Heart right ventricle (tissue), 16 donors: ENCODE results near the gene KNSTRN. TPM values are rescaled to one million over a fixed set of nuclear protein-coding genes. Genes with fewer than 3 reads are reported as not detected.

ENCODE experiments used
- ATAC-seq, 8 donors: fragments of 200-7000 bp; cut with Tn5 transposase; one replicate each; pipeline ENCODE4 v1.9.1; 2020; ENCODE audit warnings: mild to moderate bottlenecking in 8 of 8, moderate library complexity in 8 of 8, moderate number of reproducible peaks in 1 of 8
- DNase-seq, 2 donors: peaks; one replicate each; pipeline ENCODE4 v3.0.0-alpha.2; 2020
- H3K27ac ChIP-seq, 10 donors: fragments of 200-600 bp; sonication (generic) in 2 of 10; one replicate each; pipeline versions ENCODE4 v1.5.0 to v1.8.0; 2020 to 2022; ENCODE audit warnings: mild to moderate bottlenecking in 3 of 10
- H3K27me3 ChIP-seq, 7 donors: fragments of 200-600 bp; one replicate each; pipeline ENCODE4 v1.8.0; 2021 to 2022; ENCODE audit warnings: mild to moderate bottlenecking in 2 of 7
- H3K36me3 ChIP-seq, 9 donors: fragments of 200-600 bp; sonication (generic) in 1 of 9; one replicate each; pipeline versions ENCODE4 v1.5.0 to v1.8.0; 2020 to 2022; ENCODE audit warnings: mild to moderate bottlenecking in 2 of 9
- H3K4me1 ChIP-seq, 9 donors: fragments of 200-600 bp; sonication (generic) in 1 of 9; one replicate each; pipeline versions ENCODE4 v1.5.0 to v1.8.0; 2020 to 2022; ENCODE audit warnings: mild to moderate bottlenecking in 4 of 9
- H3K4me3 ChIP-seq, 10 donors: fragments of 200-600 bp; sonication (generic) in 2 of 10; one replicate each; pipeline versions ENCODE4 v1.5.0 to v1.8.0; 2020 to 2022; ENCODE audit warnings: mild to moderate bottlenecking in 7 of 10, moderate library complexity in 2 of 10
- H3K9me3 ChIP-seq, 11 donors: fragments of 200-600 bp in 10 of 11; sonication (generic) in 2 of 11; one replicate each; pipeline versions ENCODE4 v1.5.0 to v1.8.0; 2013 to 2022; ENCODE audit warnings: mild to moderate bottlenecking in 2 of 11, control low read depth in 1 of 11, moderate library complexity in 1 of 11
- CTCF ChIP-seq, 9 donors: fragments of 200-600 bp; sonication (generic) in 2 of 9; IDR thresholded peaks; one replicate each; pipeline versions ENCODE4 v1.5.0 to v1.8.0; 2021 to 2022; ENCODE audit warnings: antibody characterized with exemption in 9 of 9, mild to moderate bottlenecking in 5 of 9, moderate library complexity in 1 of 9
- WGBS, 2 donors: extraction: QIAGEN DNeasy Blood & Tissue Kit; methylation state at CpG; one replicate each; pipeline ENCODE4 v1.1.7; 2013; ENCODE audit warnings: inconsistent platforms in 1 of 2; 5-methylcytosine and 5-hydroxymethylcytosine counted together
- intact Hi-C, 10 donors: fragments of 100-400 bp; cut with DNase I; formaldehyde crosslinking; loops; one replicate each; pipeline versions ENCODE4 v1.11.1 to v1.14.2; 2022
- polyA plus RNA-seq, 2 donors: library from polyadenylated mRNA; stranded (reverse); fragments of 200-250 nt; gene quantifications; one replicate each; pipeline ENCODE4 v1.2.3, GENCODE V29; 2013
- total RNA-seq, 10 donors: library from RNA; stranded (reverse); fragmentation: NEBNext Ultra II Directional in 3 of 10; extraction: Animal tissue kit (Norgen Biotek cat#: 25700) in 3 of 10; gene quantifications; one replicate each; pipeline versions ENCODE4 v1.2.1 to v1.2.4, GENCODE V29; 2021 to 2023
- donor health status: Arrhythmogenic right ventricular cardiomyopathy.
- donor health status: ischemic (EF 13 %, LVEDD 7.1; RV severe dilation, severe dysfunction).
- donor health status: healthy with polysubstance abuse.
- donor health status: DM: no; HTN: yes; CAD: no.
- donor health status: DM: no; HTN: no; CAD: no.
- donor health status: ischemic (EF 25% LVEDD 6.9; RV normal size, moderate dysfunction).
- donor health status: ischemic (EF 25% LVEDD 5.7; RV mildly dilated, moderate dysfunction).
- donor health status: healthy.
- donor health status: DM: yes; HTN: yes; CAD: no.
- donor health status: Ischemic cardiomyopathy.
- donor health status: ischemic (EF 35%, LVEDD 5.7; RV mildly dilated, moderate dysfunction).
- donor health status: nonischemic (EF 11% LVEDD 7.7; RV severe dilation, severe dysfunction).
- donor health status: DM: yes; HTN: yes; CAD: no.
- donor health status: PGD.
- donor health status: ischemic (EF 29% LVEDD 5.4; RV normal size, mild dysfunction).
- donor health status: nonischemic (EF 23%, LVEDD 6.1; RV moderate dilation, normal function).

Gene KNSTRN
- total and polyA plus RNA-seq, 12 donors = 5.3 to 16.0 (median 8.3) TPM

GRCh38 chr15:40424483-40425115 lies 42.1 kb downstream of the KNSTRN start:
- ATAC-seq (no peak), DNase-seq (no peak)
- Histone ChIP-seq H3K27me3 (no peaks in the 10 kb centered on the region), H3K4me3 (no peak overlapping the region), H3K9me3 (no peaks in the 10 kb centered on the region), H3K36me3 (peaks cover 0 to under 1% (median 0%) of the 10 kb centered on the region in 9 donors), H3K4me1 (peaks cover 6 to 26% (median 23%) of the 10 kb centered on the region in 9 donors), H3K27ac (no peak overlapping the region)
- 89 to 93% methylated on average over 6 of the region's 6 CpGs for WGBS, 2 donors
- no peak for TF ChIP-seq CTCF (IDR thresholded peaks at IDR 0.05)
- intact Hi-C loops = loop anchor here (5.0 to 10.0 kb wide), 11 partner anchors 57 to 380 kb away; partner anchors contain the start of genes CCDC9B (in 3 of the 10), INAFM2 (in 2 of the 10) and ANKRD63 (in 1 of the 10)

GRCh38 chr15:40425681-40426080 lies 43.2 kb downstream of the KNSTRN start:
- DNase-seq = no peak
- 93 to 96% methylated on average over 5 of the region's 5 CpGs for WGBS, 2 donors
- no peaks in the 10 kb centered on the region for H3K9me3 ChIP-seq
- TF ChIP-seq CTCF (IDR thresholded peaks at IDR 0.05) = no peak
- H3K27ac ChIP-seq = no peak overlapping the region
- H3K4me3 ChIP-seq = no peak overlapping the region
- ATAC-seq = no peak
- intact Hi-C loops = loop anchor here in 4 of 10 donors (5.0 to 10.0 kb wide), 3 partner anchors 111 to 381 kb away; no protein-coding TSS in a partner anchor
- H3K27me3 ChIP-seq = no peaks in the 10 kb centered on the region
- H3K4me1 ChIP-seq = peaks cover 6 to 15% (median 14%) of the 10 kb centered on the region in 9 donors
- H3K36me3 ChIP-seq = no peaks in the 10 kb centered on the region

GRCh38 chr15:40427188-40427587 lies 44.7 kb downstream of the KNSTRN start:
- Histone ChIP-seq H3K9me3 (no peaks in the 10 kb centered on the region), H3K27ac (no peak overlapping the region), H3K27me3 (no peaks in the 10 kb centered on the region), H3K4me1 (peaks cover 0 to under 1% (median 0%) of the 10 kb centered on the region in 9 donors), H3K4me3 (no peak overlapping the region), H3K36me3 (no peaks in the 10 kb centered on the region)
- DNase-seq (no peak), ATAC-seq (no peak)
- WGBS, 2 donors = 88 to 89% methylated on average over 9 of the region's 9 CpGs
- no peak for TF ChIP-seq CTCF (IDR thresholded peaks at IDR 0.05)
- intact Hi-C loops = loop anchor here in 4 of 10 donors (5.0 to 10.0 kb wide), 3 partner anchors 112 to 382 kb away; no protein-coding TSS in a partner anchor

- Histone ChIP-seq H3K36me3 (no peaks in the 10 kb centered on the region), H3K27me3 (no peaks in the 10 kb centered on the region), H3K27ac (no peak overlapping the region), H3K4me1 (no peaks in the 10 kb centered on the region), H3K9me3 (no peaks in the 10 kb centered on the region), H3K4me3 (no peak overlapping the region)
- WGBS, 2 donors = 90 to 94% methylated on average over 4 of the region's 4 CpGs
- ATAC-seq (no peak), DNase-seq (no peak)
- intact Hi-C loops = loop anchor here in 4 of 10 donors (5.0 to 10.0 kb wide), 3 partner anchors 113 to 383 kb away; no protein-coding TSS in a partner anchor
- no peak for TF ChIP-seq CTCF (IDR thresholded peaks at IDR 0.05)
Measured at GRCh38 chr15:40428185-40428584, 45.7 kb downstream of the KNSTRN start.
